Dermis blood vessel endothelial cell (primary cell): ENCODE measurements around the gene TBL1X. TPM values are rescaled to one million over a fixed set of nuclear protein-coding genes. Genes with fewer than 3 reads are reported as not detected.
A peak's percentile ranks its signal among the peaks of the same experiment; 100 is the strongest.

Experiments used
- DNase-seq: peaks from one replicate; pipeline ENCODE4 v3.0.0; 2010
- total RNA-seq: library from RNA; depleted of rRNA; stranded (reverse); fragments of >200 nt; gene quantifications from 2 replicates; pipeline ENCODE4 v1.2.3, GENCODE V29; 2014

Gene TBL1X
- total RNA-seq, 1 donor from 2014 or later, result 10.4 TPM

DNA sequence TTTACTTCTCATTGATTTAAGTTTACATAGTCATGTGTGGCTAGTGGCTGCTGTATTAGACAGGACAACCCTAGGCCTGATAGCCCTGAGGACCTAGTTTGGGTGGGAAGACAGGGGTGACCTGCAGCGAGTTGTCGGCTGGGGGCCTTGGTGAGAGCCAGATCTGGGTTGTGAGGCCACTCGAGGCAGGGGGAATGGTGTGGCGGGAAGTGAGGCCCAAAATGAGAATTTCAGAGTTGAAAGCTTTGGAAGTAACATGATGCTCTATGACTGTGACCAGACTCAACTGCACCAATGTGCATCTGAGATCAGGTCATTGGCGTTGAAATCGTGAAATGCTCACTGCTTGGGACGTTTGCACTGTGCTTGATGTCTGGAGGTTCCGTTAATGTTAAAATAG is 72.9 kb downstream of the TBL1X start:
- no peak for DNase-seq

DNA sequence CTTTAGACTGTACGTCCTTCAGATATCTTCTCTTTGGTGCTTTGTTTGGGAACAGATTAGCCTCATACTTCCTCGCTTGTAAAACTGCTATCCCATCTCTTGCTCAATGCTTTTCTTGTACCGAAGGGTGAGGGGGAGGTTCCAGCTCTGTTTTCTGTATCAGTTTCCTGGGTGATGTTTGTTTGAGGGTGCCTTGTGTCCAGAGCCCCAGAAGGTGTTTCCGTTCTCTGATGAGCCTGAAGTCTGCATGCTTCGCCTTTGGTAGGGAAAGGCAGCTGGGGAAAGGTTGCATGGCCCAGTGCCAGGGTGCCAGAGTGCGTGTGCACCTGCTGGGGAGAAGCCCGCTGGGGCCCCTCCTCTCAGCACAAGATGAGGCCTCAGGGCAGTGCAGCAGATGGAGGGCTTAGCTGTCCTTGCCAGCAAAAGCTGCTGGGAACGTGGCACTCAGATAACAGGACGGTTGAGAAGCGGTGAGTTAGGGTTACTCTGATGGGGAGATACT is 73.7 kb downstream of the TBL1X start:
- no peak for DNase-seq

DNA sequence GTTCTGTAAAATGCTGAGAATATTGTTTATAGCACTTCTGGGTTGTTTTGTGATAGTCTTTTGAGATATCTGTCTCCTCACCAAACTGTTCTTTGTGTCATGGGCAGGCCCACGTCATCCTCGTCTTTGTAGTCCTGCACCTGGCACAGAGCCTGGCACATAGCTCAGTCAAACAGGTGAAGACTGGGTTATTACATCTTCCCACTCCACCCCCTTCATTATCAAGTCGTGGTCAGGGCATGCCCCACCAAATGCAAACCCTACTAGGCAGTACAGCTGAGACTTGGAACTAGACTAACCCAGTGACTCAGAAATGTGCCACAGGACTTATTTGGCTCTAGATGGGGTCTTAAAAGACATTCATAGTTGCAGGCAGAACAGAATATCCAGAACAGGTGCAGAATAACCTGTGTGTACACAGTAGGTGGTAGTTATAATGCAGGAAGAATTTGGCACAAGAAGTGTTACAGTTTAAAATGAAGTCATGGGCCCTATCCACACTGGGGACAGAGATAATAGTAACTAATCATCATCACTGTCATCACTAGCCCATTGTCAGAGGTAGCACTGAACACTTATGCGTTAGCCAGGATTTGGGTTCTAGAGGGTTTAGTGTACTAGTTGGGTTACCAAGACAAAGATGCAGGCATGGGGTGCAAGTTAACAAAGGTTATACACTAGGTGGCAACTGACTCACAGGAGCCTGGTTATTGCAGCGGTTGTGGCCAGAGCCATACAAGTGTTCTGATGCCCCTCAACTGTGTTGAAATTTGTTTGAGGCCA is 74.9 kb downstream of the TBL1X start:
- DNase-seq, result no peak

DNA sequence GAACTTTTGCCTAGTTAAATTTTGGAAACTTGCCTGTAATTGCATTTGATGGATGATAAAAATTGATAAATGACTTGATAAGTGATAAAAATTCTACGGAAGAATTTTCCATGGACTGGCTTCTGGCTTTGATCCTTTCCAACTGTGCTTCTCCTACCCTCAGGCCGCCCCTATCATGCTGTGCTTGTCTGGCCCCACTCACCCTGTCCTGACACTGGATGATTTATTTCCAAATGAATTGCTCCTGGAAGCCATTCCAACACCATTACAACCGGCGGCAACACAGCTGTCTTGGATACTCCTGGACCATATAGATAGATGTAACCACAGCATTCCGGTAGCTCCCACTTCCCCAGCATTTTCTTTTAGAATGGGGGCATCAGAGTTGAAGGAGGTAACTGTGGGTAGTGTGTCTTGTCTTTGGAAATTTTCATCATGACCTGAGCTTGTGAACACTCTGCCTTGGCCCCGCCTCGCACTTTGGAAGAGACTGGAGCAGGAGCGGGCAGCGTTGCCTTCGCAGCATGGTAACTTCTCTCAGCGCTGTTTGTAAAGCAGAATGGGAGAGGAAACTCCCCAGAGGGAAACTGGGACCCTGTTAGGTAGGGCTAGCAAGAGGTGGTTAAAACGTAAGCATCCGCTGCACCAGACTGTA is 77.4 kb downstream of the TBL1X start:
- DNase-seq, result no peak

DNA sequence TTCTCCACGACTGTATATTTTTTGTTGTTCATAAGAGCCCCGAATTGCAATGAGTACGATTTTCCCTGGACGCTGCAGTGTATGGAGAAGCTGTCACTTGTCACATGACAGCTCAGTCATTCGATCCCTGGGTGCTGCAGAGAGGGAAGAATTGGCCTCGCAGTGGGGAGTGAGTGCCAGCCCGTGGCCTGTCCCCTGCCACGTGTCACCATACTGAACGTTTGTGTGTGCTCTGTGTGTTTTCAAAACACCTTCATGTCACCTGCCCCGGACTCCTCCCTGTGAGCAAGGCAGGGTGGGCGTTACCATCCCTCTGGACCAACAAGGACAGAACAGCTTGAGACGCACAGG is 77.9 kb downstream of the TBL1X start:
- no peak for DNase-seq

DNA sequence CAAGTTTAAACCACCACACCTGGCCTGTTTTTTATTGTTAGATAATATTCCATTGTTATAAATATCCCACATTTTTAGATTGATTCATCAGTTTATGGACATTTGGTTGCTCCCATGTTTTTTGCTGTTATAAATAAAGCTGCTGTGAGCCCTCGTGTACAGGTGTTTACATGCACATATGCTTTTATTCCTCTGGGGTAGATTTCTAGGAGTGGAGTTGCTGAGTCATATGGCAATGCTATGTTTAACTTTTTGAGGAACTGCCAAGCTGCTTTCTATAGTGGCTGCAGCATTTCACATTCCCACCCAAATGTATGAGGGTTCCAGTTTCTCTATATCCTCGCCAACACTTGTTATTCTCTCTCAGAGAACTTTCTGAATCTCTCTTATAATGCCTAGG is 90.5 kb downstream of the TBL1X start:
- DNase-seq, result no peak

DNA sequence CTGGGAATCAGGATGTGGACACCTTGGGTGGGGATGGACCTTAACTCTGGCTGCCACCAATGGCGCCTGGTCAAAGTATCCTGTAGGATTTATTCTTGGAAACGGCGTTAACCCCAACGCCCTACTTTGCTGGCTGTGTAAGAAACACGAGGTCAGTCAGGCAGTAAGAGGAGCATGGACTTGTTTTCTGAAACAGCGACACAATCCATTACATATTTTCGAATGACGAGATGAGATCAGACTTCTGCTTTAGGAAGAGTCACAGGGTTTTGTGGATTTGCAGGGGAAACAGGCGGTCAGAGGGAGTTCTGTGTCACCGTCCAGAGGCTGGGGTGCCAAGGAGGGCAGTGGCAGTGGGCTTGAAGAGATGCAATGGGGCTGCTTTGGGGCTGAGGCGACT is 92.2 kb downstream of the TBL1X start:
- no peak for DNase-seq

DNA sequence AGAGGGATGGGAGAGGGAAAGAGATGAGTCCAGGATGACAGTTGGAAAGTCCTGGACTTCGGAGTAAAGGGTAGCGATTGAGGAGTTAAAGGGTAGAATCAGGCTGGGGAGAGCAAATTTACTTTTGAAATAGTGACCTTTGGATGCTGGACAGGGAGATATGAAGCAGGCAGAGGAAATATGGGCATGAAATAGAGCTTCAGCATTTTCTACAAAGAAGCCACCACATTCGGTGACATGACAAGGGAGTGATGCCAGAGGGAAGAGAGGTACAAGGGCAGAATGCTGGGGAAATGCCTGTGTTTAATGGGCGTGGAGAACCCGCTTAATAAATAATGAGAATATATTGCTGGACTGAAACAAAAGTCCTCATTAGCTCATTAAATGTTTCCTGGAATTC is 92.7 kb downstream of the TBL1X start:
- no peak for DNase-seq

DNA sequence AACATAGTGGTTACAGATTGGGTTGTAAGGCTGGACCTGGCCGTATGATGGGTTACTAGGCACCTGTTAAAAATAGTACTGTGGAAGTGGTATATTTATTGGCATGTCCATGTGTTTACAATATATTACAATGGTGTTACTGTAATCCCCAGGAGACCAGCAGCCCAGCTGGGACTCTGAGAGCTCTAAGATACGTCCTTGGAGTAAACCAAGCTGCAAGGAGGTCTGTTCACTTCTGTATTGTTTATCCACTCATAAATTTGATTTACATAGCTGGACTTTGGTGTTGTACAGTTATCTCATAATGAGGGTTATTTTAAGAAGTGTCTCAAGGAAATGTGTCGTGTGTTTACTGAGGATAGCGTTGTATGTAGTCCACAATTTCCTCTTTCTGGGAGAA is 93.8 kb downstream of the TBL1X start:
- no peak for DNase-seq

DNA sequence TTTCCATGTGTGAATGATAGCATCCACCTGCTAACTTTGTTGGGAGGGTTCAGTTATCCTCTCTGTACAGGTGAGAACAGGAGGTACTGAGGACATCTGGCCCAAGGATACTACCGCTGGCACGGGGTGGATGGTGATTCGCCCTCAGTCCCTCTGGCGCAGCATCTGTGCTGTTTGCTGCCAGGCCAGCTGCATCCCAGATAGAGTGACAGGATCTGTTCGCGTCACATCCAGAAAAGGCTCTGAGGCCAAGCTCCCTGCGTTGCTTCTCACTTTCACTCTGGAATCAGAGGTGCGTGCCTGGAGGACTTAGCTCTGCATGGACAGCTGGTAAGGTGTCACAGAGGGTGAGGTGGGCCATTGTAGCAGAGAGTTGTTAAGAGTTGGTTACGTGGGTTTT is 95.4 kb downstream of the TBL1X start:
- DNase-seq, result no peak

DNA sequence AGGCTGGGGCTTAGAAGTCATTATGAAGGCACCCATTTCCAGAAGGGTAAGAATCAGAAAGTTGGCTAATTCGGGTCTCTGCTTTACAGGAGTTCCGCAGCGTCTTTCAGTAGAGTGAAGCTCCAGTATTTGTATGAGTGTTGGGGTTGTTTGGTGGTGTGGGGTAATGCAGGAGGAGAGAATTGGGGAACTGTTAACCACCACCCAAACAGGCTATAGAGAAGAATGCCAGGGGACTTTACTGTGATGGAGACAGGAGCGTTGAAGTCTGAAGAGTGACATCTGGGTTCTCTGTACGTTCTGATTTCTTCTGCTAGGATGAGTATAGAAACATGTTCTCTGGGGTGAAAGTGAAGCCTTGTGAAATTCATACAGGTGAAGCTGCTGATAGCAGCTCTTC is 96.3 kb downstream of the TBL1X start:
- no peak for DNase-seq

DNA sequence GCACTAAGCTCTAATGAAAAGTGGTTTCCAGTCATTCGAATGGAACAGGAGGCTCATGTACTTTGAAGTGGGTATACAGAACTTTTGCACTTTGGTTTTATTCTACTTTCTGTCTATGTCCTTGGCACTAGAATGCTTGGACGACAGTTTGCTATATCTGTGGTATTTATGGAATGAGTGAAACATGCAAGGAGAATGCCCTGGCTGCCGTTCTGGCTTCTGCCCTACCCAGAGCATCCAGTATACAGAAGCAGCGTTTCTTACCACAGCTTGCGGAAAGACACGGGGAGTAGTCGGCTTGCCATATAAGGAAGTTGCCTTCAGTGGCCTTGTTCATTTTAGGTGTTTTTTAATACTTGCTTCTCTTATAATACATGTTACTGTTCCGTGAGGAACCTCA is 98.0 kb downstream of the TBL1X start:
- DNase-seq, result no peak

DNA sequence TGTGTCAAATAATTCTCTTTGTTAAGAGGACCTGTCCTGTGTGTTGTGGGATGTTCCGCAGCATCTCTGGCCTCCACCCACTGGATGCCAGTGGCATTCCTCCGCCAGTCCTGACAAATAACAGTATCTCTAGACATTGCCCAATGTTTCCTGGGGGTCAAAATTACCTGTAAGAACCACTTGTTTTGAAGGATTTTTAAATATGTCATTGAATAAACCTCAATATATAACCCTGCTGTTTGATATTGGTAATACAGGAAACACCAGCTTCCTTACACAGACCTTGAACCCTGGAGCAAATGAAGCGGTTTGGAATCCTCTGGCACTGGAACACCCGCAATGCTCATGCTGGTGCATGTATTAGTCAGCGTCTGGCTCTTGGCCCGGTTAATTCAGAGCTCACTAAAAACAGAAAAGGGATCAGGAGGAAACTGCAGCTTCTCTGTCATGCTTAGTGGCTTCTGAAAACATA is 101.3 kb downstream of the TBL1X start:
- peak; percentile 84 for DNase-seq

DNA sequence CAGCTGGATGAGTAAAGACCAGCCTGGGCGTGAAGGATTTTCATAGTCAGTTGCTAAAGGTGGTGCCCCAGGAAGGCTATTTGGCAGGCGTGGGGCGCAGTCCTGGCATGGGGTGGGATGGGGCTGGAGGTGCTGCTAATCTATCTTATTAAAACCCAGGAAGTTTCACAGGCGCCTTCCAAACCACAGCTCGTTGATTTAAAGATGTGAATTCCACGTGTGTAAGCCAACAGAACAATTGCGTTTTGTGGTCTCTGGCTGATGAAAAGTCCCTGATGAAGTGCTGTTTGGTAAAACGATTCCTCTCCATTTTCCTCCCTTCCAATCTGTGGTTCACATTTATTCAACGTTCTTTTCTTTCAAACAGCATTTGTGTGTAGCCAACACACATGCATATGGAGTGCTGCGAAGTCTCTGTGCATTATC is 105.0 kb downstream of the TBL1X start:
- DNase-seq, result no peak

DNA sequence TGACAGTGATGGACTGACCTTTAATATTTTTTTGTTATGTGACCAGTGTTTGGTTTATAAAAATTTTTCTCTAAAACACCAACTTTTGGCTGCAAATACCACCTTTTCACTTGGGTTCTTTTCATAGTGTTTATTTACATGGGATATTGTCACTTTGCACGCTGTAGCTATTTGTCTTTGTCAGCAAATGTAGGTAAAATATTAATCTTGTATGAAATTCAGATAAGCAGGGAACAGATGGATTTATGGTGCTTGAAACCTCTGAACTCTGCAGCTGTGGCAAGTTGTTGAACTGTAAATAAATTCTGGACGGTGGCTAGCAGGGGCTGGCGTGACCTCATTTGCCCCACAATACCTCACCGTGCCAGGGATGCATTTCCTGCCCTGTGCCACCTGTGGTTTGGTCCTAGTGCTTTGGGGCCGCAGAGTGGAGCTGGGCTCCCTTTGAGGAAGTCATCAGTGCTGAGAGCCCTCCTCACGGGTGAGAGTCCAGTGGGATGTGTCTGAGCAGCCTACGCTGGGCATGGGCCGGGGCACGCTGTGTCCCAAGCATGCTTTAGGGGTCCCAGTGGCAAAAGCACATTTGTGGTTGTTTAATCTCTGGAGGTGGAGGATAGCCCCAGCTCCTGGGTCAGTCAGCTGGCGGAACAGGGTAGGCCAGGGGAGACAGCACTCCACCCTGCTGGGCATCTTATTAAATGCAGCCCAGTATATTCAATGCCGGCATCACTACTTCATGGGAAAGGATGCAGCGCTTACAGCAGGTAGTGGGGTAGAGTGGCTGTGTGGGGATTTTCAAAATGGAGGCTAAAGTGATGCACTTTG is 108.6 kb downstream of the TBL1X start:
- DNase-seq, result no peak

DNA sequence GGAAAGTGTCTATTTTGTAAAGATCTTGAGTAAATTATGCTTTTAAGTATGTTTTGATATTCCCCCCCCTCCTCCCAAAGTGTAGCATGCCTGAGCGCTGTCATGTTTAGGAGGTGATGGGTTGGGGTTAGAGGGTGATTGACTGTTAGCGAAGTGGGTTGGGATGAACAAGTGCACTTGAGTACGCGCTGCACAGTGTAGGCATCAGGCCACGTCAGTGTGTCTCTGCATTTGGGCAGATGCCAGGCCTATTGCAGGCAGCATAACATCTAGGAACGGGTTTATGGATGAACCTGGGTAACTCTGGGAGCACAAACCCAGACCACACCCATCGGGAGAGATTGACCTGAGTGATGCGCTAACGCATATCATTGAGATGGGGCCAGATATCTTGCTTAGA is 111.2 kb downstream of the TBL1X start:
- DNase-seq, result no peak

DNA sequence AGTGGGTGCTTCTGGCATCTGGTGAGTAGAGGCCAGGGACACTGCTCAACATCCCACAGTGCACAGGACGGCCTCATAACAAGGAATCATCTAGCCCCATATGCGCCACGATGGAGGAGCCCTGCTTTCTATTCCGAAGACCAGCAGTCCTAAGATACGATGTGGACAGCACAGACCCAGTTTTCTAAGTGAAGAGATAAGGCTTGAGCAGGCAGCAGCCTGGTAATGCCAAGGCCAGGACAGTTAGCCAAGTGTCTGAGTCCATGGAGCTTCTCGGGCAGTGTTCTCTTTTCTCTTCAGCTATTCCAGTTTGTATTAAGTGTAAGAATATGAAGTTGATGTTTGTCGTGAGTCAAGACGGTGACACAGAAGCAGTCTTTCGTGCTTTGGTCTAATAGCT is 112.7 kb downstream of the TBL1X start:
- DNase-seq, result no peak

DNA sequence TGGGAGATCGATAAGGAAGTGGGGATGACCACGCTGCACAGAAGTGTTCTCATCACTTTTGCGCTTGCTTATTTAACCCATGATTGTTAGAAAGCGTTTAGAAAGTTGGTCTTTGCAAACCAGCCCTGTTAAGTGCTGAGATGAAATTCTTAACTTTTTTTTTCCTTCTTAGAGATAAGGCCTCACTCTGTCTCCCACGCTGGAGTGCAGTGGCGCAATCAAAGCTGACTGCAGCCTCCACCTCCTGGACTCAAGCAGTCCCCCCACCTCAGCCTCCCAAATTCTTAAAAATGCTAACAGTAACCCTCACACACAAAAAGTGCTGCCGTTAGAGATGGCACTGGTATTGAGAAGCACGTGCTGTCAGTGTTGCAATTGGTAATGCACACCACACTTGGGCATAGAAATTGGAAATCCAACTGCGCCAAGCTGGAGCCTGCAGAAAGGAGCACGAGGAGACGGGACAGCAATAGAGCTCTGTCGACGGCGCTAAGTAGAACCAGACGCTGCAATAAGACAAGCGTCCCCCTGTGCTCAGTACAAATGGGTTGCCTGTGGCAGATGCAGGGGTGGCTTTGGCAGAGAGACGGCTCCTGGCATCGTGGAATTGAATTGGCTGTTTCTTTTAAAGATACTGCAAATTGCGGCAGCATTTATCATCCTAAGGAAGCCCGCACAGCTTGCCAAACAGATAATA is 113.4 kb downstream of the TBL1X start:
- DNase-seq, result no peak

DNA sequence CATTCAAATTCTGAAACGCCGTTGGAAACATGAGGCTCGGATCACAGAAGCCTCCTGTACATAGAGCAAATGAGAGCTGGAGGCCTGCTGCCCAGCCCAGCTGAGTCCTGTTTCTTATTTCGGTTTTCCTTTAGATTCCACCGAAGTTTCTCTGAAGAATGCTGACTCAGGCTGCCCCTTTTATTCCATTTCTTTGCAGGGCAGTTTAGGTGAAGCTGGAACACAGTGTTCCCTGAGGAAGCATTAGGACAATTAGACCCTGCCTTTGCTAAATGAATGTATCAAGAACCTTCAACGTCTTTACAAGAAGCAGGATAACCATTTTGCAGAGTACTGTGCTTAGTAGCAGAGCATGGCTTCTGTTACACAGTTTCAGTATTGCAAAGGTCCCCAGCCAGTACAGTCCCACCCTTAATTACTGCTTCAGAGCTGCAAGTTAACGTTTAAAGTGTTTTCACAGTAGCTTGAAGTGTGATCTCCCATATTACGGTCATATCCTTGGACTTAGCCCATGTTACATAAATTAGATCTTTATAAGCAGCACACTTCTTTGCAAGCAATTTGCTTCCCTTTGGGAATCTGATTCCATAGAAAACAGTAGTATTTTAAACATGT is 117.0 kb downstream of the TBL1X start:
- DNase-seq, result no peak

DNA sequence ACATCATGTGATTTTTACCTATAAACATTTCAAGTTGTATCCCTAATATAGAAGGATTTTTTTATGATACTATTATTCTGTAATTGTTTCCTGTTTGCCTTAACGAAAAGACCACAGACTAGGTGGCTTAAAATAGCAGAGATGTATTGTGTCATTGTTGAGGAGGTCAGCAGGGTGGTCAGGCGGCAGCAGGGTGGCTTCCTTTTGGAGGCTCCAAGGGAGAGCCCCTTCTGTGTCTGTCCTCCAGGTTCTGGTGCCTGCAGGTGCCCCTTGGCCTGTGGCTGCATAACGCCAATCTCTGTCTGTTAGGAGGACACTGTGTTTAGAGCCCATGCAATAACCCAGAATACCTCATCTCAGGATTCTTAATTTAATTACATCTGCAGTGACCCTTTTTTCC is 118.1 kb downstream of the TBL1X start:
- peak; percentile 20 for DNase-seq

DNA sequence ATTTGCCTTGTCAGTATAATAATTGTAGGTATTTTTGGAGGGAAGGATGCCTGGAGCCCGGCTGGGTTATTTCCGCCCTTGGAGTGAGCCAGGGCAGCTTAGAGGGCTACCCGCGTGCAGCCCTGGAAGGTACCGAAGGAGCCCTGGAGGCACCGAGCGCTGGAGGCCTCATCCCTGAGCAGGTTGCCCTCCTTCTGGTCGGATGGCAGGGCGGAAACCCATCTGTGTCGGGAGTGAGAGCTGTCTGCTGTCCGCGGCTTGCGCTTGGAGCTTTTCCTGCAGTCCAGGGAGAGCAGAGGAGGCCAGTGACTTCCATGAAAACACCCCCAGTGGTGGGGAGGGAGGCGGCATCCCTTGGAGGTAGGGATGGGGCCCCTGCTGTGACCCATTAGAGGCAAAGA is 122.1 kb downstream of the TBL1X start:
- no peak for DNase-seq

DNA sequence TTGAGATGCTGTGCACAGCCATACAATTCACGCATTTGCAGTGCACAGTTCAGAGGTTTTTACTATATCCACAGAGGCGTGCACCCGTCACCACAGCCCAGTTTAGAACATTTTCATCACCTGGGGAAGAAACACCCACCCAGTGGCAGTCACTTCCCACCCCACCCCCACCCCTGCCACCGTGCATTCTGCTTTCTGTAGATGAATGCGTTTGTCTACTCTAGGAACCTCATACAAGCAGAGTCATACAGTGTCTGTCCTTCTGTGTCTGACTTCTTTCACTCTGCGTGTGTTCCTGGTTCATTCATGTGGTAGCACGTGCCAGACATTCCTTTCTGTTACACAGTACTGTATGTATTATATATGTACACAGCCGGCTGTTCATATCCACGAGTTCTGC is 122.8 kb downstream of the TBL1X start:
- no peak for DNase-seq
